NCI-H146 (cell line): Measurements from ENCODE around the gene TLE7.

Source experiments
- DNase-seq: peaks from one replicate; lab custom pipeline; 2025; lab: John Stamatoyannopoulos, UW

The TLE7 gene

GRCh38 chr16:71412270-71413160 is 29.3 kb downstream of the TLE7 start:
- DNase-seq = peak; percentile 74

- no peak for DNase-seq
Measured at GRCh38 chr16:71410146-71410545, 31.7 kb downstream of the TLE7 start.

- no peak for DNase-seq
Measured at GRCh38 chr16:71409011-71409775, 32.7 kb downstream of the TLE7 start.

- no peak for DNase-seq
Measured at GRCh38 chr16:71408536-71408935, 33.3 kb downstream of the TLE7 start.

- DNase-seq = no peak
Measured at GRCh38 chr16:71407731-71408130, 34.1 kb downstream of the TLE7 start.

GRCh38 chr16:71406724-71407123 is 35.1 kb downstream of the TLE7 start:
- no peak for DNase-seq

GRCh38 chr16:71406316-71406715 is 35.5 kb downstream of the TLE7 start:
- DNase-seq = no peak

GRCh38 chr16:71404364-71404763 is 37.5 kb downstream of the TLE7 start:
- DNase-seq = no peak

GRCh38 chr16:71402674-71403073 is 39.2 kb downstream of the TLE7 start:
- DNase-seq = no peak

- DNase-seq = no peak
Measured at GRCh38 chr16:71402007-71402406, 39.8 kb downstream of the TLE7 start.

GRCh38 chr16:71399801-71400563 is 41.9 kb downstream of the TLE7 start:
- DNase-seq = no peak

- no peak for DNase-seq
Measured at GRCh38 chr16:71396594-71396993, 45.3 kb downstream of the TLE7 start.

- DNase-seq = no peak
Measured at GRCh38 chr16:71389330-71389729, 52.5 kb downstream of the TLE7 start.

GRCh38 chr16:71387045-71387871 is 54.6 kb downstream of the TLE7 start:
- no peak for DNase-seq

- no peak for DNase-seq
Measured at GRCh38 chr16:71384073-71384724, 57.7 kb downstream of the TLE7 start.

- no peak for DNase-seq
Measured at GRCh38 chr16:71383054-71383773, 58.6 kb downstream of the TLE7 start.

- DNase-seq = no peak
Measured at GRCh38 chr16:71380831-71381230, 61.0 kb downstream of the TLE7 start.
